ENCODE results near the gene RNF141. TPM values are rescaled to one million over a fixed set of nuclear protein-coding genes. Genes with fewer than 3 reads are reported as not detected.

The RNF141 gene
- total RNA-seq, 1 donor from 2014 or later: 49.3 TPM

GRCh38 chr11:10528121-10528520 is 12.9 kb downstream of the RNF141 start:
- H3K4me2 ChIP-seq: no peak overlapping the region

GRCh38 chr11:10526974-10527918 is 13.7 kb downstream of the RNF141 start:
- Mint-ChIP-seq H3K4me3 (no peak overlapping the region), H3K27ac (no peak overlapping the region), H3K9me3 (no peaks in the 10 kb centered on the region), H3K27me3 (ENCODE audit: insufficient read depth, low read depth) (no peaks in the 10 kb centered on the region), H3K36me3 (peaks cover 15% of the 10 kb centered on the region), H3K4me1 (no peaks in the 10 kb centered on the region)
- H3K36me3 ChIP-seq: peaks cover 3% of the 10 kb centered on the region
- TF ChIP-seq EZH2 (IDR thresholded peaks at IDR 0.05) (no peak), CTCF (IDR thresholded peaks at IDR 0.05) (no peak), EZH2phosphoT487 (IDR thresholded peaks at IDR 0.05) (no peak)
- DNase-seq (ENCODE audit: low spot score): no peak
- no peaks in the 10 kb centered on the region for H4K20me1 ChIP-seq (ENCODE audit: low read depth)
- H3K4me3 ChIP-seq: no peak overlapping the region
- peaks cover 6% of the 10 kb centered on the region for H3K4me1 ChIP-seq
- no peaks in the 10 kb centered on the region for H3F3A ChIP-seq (ENCODE audit: low read depth)
- H3K4me2 ChIP-seq: no peak overlapping the region
- no peaks in the 10 kb centered on the region for H3K79me2 ChIP-seq (ENCODE audit: low read depth)
- H2AFZ ChIP-seq (replicated peaks): no peak overlapping the region
- no peaks in the 10 kb centered on the region for H3K9me3 ChIP-seq (ENCODE audit: low read depth)
- no peak overlapping the region for H3K27ac ChIP-seq
- no peaks in the 10 kb centered on the region for H3K27me3 ChIP-seq
- no peak overlapping the region for H3K9ac ChIP-seq

More at GRCh38 chr11:10528121-10528520, 12.9 kb downstream of the RNF141 start:
- Histone ChIP-seq H4K20me1 (ENCODE audit: low read depth) (no peaks in the 10 kb centered on the region), H3K36me3 (peaks cover 3% of the 10 kb centered on the region), H3K27ac (no peak overlapping the region), H3K4me1 (peaks cover 6% of the 10 kb centered on the region), H3K9me3 (ENCODE audit: low read depth) (no peaks in the 10 kb centered on the region), H3K4me3 (no peak overlapping the region), H3K9ac (no peak overlapping the region), H3K27me3 (no peaks in the 10 kb centered on the region), H2AFZ (replicated peaks) (no peak overlapping the region), H3K79me2 (ENCODE audit: low read depth) (no peaks in the 10 kb centered on the region), H3F3A (ENCODE audit: low read depth) (no peaks in the 10 kb centered on the region)
- H3K4me1 Mint-ChIP-seq: no peaks in the 10 kb centered on the region
- peaks cover 15% of the 10 kb centered on the region for H3K36me3 Mint-ChIP-seq
- H3K4me3 Mint-ChIP-seq: no peak overlapping the region
- no peak overlapping the region for H3K27ac Mint-ChIP-seq
- DNase-seq (ENCODE audit: low spot score): no peak
- no peaks in the 10 kb centered on the region for H3K27me3 Mint-ChIP-seq (ENCODE audit: insufficient read depth, low read depth)
- H3K9me3 Mint-ChIP-seq: no peaks in the 10 kb centered on the region
- TF ChIP-seq EZH2 (IDR thresholded peaks at IDR 0.05) (no peak), CTCF (IDR thresholded peaks at IDR 0.05) (no peak), EZH2phosphoT487 (IDR thresholded peaks at IDR 0.05) (no peak)

- peaks cover 12% of the 10 kb centered on the region for H3K36me3 Mint-ChIP-seq
- H3K79me2 ChIP-seq (ENCODE audit: low read depth): no peaks in the 10 kb centered on the region
- no peaks in the 10 kb centered on the region for H3K9me3 ChIP-seq (ENCODE audit: low read depth)
- H2AFZ ChIP-seq (replicated peaks): no peak overlapping the region
- no peak for TF ChIP-seq EZH2phosphoT487 (IDR thresholded peaks at IDR 0.05)
- TF ChIP-seq EZH2 (IDR thresholded peaks at IDR 0.05): no peak
- TF ChIP-seq CTCF (IDR thresholded peaks at IDR 0.05): no peak
- H3K27ac ChIP-seq: no peak overlapping the region
- no peaks in the 10 kb centered on the region for H3K27me3 ChIP-seq
- peaks cover 3% of the 10 kb centered on the region for H3K4me1 ChIP-seq
- no peaks in the 10 kb centered on the region for H3K4me1 Mint-ChIP-seq
- no peaks in the 10 kb centered on the region for H3K27me3 Mint-ChIP-seq (ENCODE audit: insufficient read depth, low read depth)
- no peaks in the 10 kb centered on the region for H3K9me3 Mint-ChIP-seq
- H3K36me3 ChIP-seq: peaks cover 3% of the 10 kb centered on the region
- H4K20me1 ChIP-seq (ENCODE audit: low read depth): no peaks in the 10 kb centered on the region
- no peak overlapping the region for H3K9ac ChIP-seq
- no peak overlapping the region for H3K27ac Mint-ChIP-seq
- H3F3A ChIP-seq (ENCODE audit: low read depth): no peaks in the 10 kb centered on the region
- no peak for DNase-seq (ENCODE audit: low spot score)
- no peak overlapping the region for H3K4me3 Mint-ChIP-seq
- no peak overlapping the region for H3K4me2 ChIP-seq
- H3K4me3 ChIP-seq: no peak overlapping the region
These were observed 16.5 kb downstream of the RNF141 start for GRCh38 chr11:10524471-10524870.

Data from neural progenitor cell (in vitro differentiated cells).